HG03558 (cell line): Measurements from ENCODE around the gene LYRM9.
"Not testable (repeated sequence)": the region's sequence is repeated elsewhere in the genome, so short reads cannot be mapped to it uniquely, and the experiment has no call there.

Experiments used
- ATAC-seq: cut with Tn5 transposase; IDR thresholded peaks from one replicate; pipeline ENCODE4 v1.9.1; 2021; ENCODE audit warnings: moderate number of reproducible peaks; ENCODE audit not compliant: unreplicated experiment; ENCODE audit errors: extremely low read depth

LYRM9 gene

GRCh38 chr17:27892866-27893769 lies at the start of gene LYRM9:
Gene LYRM9 (minus strand): TSS chr17:27893365. CDS start chr17:27882694, 10,671 bp downstream.
- peak; percentile 67 for ATAC-seq

- no peak for ATAC-seq
These were observed 47.6 kb upstream of the LYRM9 start for GRCh38 chr17:27940503-27941428.

DNA sequence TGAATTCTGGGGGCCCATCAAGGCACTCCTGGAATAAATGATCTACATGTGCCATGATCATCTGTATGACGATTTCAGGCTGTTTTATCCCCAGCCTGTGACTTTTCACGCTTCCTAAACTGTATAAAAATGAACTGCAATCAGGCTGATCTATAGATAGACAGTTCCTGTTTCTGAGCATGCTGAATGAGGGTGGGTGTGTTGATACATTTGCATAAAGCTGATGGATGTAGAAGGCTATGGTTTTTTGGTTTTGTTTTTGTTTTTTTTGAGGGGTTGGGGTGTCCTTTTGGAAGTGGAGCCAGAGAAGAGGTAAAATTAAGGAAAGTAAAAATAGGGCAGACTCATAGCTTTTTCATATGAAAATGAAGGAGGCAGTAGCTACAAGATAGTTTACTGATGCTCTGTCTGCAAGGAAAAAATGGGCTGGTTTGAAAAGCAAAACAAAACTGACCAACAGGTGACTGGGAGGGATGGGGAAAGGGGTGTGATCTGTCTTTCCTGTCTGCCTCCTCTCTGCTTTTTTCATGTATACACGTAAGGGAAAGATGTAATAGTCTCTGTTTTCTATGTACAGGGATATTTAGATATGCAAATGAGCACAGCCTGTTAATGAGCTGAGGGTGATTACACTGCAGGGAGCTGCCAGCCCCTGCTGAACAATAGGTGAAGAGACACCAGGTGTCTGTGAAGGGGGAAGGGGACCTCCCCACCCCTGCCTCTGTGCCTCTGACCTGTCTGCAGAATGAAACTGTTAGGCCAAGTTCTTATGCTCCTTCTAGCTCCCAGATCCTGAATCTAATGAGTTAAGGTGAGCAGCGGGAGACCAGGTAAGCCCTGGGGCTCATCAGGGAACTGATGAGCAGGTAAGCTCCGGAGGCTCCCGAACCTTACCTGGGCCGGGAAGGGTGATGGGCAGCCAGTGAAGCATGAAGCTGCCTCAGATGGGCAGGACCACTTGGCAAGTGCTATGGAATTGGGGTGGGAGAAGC lies 46.6 kb upstream of the LYRM9 start:
- no peak for ATAC-seq

GRCh38 chr17:27938864-27939263 lies 45.7 kb upstream of the LYRM9 start:
- ATAC-seq, result no peak

DNA sequence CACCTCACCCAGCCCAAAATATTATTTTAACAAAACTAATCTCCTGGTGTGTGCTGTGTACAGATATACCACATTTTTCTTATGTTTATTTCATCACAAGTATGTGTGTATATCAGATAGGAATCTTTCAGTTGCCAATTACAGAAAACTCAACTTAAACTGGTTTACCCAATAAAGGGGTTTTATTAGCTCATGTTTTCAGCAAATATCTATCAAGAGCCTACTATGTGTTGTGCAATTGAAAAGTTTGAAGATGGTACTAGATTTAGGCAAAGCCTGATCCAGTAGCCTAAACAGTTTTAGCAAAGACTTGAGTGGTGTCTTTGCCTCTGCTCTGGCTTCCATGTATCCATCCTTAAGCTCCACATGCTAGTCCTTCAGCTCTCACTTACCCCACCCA lies 45.1 kb upstream of the LYRM9 start:
- no peak for ATAC-seq

GRCh38 chr17:27937025-27937546 lies 43.9 kb upstream of the LYRM9 start:
- ATAC-seq, result no peak

DNA sequence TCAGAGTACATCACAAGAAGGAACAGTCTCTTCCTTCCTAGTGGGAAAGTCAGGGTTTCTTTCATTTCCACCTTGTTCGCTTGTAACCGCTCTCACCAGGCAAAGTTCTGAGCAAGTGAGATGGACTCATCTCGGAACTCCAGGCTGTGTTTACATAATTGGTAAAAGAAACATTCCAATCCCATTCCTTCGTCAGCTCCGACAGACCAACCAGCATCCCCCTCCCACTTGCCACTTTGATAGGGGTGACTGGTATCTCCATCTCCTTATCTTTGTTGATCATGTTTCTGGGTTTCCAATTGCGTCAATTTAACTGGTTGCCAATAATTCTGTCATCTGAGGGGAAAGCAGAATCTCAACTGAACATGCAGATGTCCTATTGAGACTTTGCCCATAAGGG lies 36.8 kb upstream of the LYRM9 start:
- no peak for ATAC-seq

GRCh38 chr17:27928587-27928986 lies 35.4 kb upstream of the LYRM9 start:
- no peak for ATAC-seq

DNA sequence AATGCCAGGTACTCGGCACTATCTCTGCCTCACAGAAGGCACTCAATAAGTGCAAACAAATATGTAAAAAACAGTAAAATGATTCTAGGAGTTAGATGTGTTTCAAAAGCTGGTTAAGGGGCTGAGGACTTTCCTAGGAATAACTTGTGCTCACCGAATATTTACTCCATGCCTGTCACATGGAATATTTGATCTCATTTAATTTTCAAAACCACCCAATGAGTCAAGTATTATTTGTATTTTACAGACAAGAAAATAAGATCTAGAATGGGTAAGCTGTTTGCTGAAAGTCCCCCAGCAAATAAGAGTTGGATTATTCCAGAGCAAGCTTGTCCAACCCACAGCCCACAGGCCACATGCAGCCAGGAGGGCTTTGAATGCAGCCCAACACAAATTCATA lies 34.6 kb upstream of the LYRM9 start:
- no peak for ATAC-seq

GRCh38 chr17:27921599-27921998 lies 28.4 kb upstream of the LYRM9 start:
- no peak for ATAC-seq

- ATAC-seq, result no peak
These were observed 27.9 kb upstream of the LYRM9 start for GRCh38 chr17:27921077-27921476.

DNA sequence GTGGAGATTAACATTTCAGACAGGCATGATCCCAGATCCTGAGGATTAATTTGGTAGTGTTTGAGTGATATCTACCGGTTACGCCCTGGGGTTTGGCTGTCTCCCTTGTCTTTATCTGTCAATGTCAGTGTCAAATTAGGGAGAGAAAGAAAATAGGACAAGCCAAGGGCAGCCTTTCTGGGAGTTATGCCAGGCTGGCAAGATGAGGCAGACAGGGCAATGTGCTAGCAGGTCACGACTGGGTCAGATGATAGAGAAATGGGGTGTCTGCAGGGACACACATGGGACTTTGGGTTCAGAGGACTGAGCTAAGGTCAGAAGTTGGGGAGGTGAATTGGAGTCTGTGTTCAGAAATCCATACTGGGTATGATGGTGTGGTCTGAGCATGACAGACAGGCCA lies 27.4 kb upstream of the LYRM9 start:
- ATAC-seq, result no peak

DNA sequence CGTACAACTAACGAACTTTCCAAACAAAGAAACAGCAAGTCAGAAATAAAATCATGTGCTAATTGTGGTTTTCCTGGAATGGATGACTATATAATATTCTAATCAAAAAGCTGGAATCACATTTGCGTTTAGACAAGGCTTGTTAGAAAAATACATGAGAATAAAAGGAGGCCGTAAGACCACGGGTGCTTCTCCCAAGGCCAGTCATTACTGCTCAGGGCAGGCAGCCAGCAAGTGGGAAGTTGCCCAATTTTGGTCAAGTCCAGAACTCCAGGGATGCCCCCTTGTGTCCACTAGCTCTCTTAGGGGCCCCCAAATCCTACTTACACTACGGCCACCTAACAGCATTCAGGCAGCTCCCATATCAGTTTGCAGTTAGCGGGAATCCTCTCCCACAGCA lies 25.9 kb upstream of the LYRM9 start:
- ATAC-seq, result no peak

- no peak for ATAC-seq
These were observed 25.3 kb upstream of the LYRM9 start for GRCh38 chr17:27918498-27918897.

DNA sequence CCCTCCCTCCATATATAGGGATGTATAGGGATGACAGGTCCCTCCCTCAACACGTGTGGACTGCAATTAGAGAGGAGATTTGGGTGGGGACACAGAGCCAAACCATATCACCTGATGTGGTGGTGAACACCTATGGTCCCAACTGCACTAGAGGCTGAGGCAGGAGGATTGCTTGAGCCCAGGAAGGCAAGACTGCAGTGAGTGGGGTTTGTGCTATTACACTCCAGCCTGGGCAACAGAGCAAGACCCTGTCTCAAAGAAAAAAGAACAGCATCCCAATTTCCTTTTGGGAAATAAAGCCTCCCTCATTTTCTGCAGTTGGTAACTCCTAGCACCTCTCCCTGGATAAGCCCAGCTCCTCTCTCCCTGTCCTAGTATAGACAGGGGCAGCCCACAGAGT lies 23.8 kb upstream of the LYRM9 start:
- ATAC-seq, result no peak

GRCh38 chr17:27915709-27916108 lies 22.5 kb upstream of the LYRM9 start:
- ATAC-seq, result no peak

DNA sequence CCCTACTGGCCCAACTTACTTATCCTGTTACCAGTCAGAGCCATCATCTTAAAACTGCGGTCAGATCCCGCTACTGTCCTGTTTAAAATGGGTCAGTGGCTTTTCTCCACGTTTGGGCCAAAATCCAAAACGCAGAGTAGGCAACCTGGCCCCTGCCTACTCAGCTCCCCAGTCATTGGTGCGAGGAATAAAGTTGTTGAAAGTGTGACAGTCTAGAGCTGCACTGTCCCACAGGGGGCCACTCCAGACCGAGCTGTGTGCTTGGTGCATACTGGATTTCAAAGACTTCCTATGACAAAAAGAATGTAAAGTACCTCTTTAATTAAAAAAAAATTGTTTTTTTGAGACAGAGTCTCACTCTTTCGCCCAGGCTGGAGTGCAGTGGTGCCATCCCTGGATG lies 21.2 kb upstream of the LYRM9 start:
- ATAC-seq, result no peak

GRCh38 chr17:27912964-27913363 lies 19.8 kb upstream of the LYRM9 start:
- no peak for ATAC-seq

- not testable (repeated sequence) for ATAC-seq
These were observed 19.1 kb upstream of the LYRM9 start for GRCh38 chr17:27912299-27912698.
